Endodermal cell (in vitro differentiated cells): ENCODE measurements around the gene TINAGL1. TPM values are rescaled to one million over a fixed set of nuclear protein-coding genes. Genes with fewer than 3 reads are reported as not detected.

Experiments used
- DNase-seq: peaks from one replicate; pipeline ENCODE4 v3.0.0-alpha.2; 2017
- H3K27ac ChIP-seq: 2 replicates; pipeline ENCODE4 v1.5.1; 2013; ENCODE audit warnings: mild to moderate bottlenecking, low read depth, low read length, moderate library complexity
- H3K27me3 ChIP-seq: 2 replicates; pipeline ENCODE4 v1.6.1; 2013; ENCODE audit warnings: mild to moderate bottlenecking, low read length, moderate library complexity; ENCODE audit not compliant: insufficient read depth, control insufficient read depth, poor library complexity, severe bottlenecking
- H3K36me3 ChIP-seq: 2 replicates; pipeline ENCODE4 v1.7.0; 2013; ENCODE audit warnings: mild to moderate bottlenecking, low read length, moderate library complexity; ENCODE audit not compliant: control insufficient read depth, insufficient read depth
- H3K4me1 ChIP-seq: one replicate; pipeline ENCODE4 v1.7.0; 2013; ENCODE audit warnings: low read length; ENCODE audit not compliant: control insufficient read depth, insufficient read depth
- H3K4me3 ChIP-seq: 2 replicates; pipeline ENCODE4 v1.5.1; 2013; ENCODE audit warnings: mild to moderate bottlenecking, low read length, moderate library complexity
- H3K9ac ChIP-seq: 2 replicates; pipeline ENCODE4 v1.6.1; 2013; ENCODE audit warnings: mild to moderate bottlenecking, low read length, moderate library complexity; ENCODE audit not compliant: poor library complexity, severe bottlenecking; ENCODE audit errors: extremely low read depth
- H3K9me3 ChIP-seq: 2 replicates; pipeline ENCODE4 v1.6.1; 2013; ENCODE audit warnings: mild to moderate bottlenecking, low read length, moderate library complexity; ENCODE audit not compliant: control insufficient read depth
- H3K27ac Mint-ChIP-seq: 2 replicates; pipeline ENCODE4 v1.8.0; 2020; ENCODE audit warnings: mixed read lengths
- H3K27me3 Mint-ChIP-seq: 2 replicates; pipeline ENCODE4 v1.8.0; 2021; ENCODE audit warnings: mild to moderate bottlenecking, mixed read lengths; ENCODE audit not compliant: insufficient read depth
- H3K36me3 Mint-ChIP-seq: 2 replicates; pipeline ENCODE4 v1.8.0; 2020; ENCODE audit warnings: low read depth, mixed read lengths
- H3K4me1 Mint-ChIP-seq: 2 replicates; pipeline ENCODE4 v1.8.0; 2020; ENCODE audit warnings: mixed read lengths
- H3K4me3 Mint-ChIP-seq: 2 replicates; pipeline ENCODE4 v1.8.0; 2020; ENCODE audit warnings: mild to moderate bottlenecking, moderate library complexity, mixed read lengths
- H3K9me3 Mint-ChIP-seq: 2 replicates; pipeline ENCODE4 v1.8.0; 2020; ENCODE audit warnings: mild to moderate bottlenecking, mixed read lengths
- CTCF ChIP-seq: fragments of 200-600 bp; sonication (generic); conservative IDR thresholded peaks from 2 replicates; pipeline ENCODE4 v1.5.0; 2021; ENCODE audit warnings: antibody characterized with exemption, mild to moderate bottlenecking
- whole genome bisulfite sequencing, 2 experiments: methylation state at CpG; one replicate each; pipeline versions ENCODE4 v1.1.5 to v1.1.7; 2013; ENCODE audit warnings: missing lambda C conversion rate in 2 of 2, mixed read lengths in 1 of 2; ENCODE audit not compliant: insufficient coverage in 1 of 2, insufficient read length in 1 of 2; 5-methylcytosine and 5-hydroxymethylcytosine counted together
- total RNA-seq, 2 donors: library from RNA; stranded (reverse); fragmentation: NEBNext Ultra II Directional in 1 of 2; extraction: Animal tissue kit (Norgen Biotek cat#: 25700) in 1 of 2; gene quantifications; 2 replicates in 1 of 2; 3 replicates in 1 of 2; pipeline ENCODE4 v1.2.1, GENCODE V29; 2021

Gene TINAGL1
- total RNA-seq, 2 donors from 2014 or later, result 3.0 to 3.4 TPM

DNA sequence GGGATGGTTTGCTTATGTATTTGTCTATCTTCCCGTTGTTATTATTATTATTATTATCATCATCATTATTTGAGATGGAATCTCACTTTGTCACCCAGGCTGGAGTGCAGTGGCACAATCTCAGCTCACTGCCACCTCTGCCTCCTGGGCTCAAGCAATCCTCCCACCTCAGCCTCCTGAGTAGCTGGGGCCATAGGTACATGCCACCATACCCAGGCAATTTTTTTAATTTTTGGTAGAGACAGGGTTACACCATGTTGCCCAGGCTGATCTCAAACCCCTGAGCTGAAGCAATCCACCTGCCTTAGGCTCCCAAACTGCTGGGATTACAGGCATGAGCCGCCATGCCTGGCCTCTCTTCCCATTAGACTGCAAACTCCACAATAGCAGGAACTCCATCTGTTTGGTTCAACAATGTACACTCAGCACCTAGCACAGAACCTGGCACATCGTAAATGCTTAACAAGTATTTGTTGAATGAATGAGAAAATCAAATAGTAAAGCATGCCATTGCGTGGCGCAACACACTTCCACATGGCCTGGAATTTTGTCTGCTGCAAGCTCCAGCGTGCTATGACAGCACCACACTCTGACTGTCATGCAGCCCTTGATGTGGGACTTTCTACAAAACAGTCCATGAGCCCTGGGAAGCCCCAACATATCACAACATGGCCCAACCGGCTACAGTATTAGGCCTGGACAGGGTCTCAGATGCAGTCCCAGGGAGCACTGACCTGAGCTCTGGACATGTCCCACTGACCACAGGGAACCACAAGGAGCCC lies 3.8 kb upstream of the TINAGL1 start:
- no peak overlapping the region for H3K27ac ChIP-seq
- H3K4me3 ChIP-seq, result no peak overlapping the region
- 92 to 95% methylated on average over 5 to 6 of the region's 7 CpGs for WGBS, 2 experiments
- no peaks in the 10 kb centered on the region for H3K9me3 ChIP-seq
- peaks cover 29% of the 10 kb centered on the region for H3K4me1 Mint-ChIP-seq
- no peak overlapping the region for H3K27ac Mint-ChIP-seq
- H3K4me3 Mint-ChIP-seq, result no peak overlapping the region
- H3K27me3 Mint-ChIP-seq, result peaks cover 3% of the 10 kb centered on the region
- no peaks in the 10 kb centered on the region for H3K36me3 Mint-ChIP-seq
- H3K4me1 ChIP-seq, result peaks cover 17% of the 10 kb centered on the region
- H3K9me3 Mint-ChIP-seq, result no peaks in the 10 kb centered on the region
- TF ChIP-seq CTCF, result no peak
- no peaks in the 10 kb centered on the region for H3K36me3 ChIP-seq
- no peak overlapping the region for H3K9ac ChIP-seq
- no peaks in the 10 kb centered on the region for H3K27me3 ChIP-seq
- no peak for DNase-seq

GRCh38 chr1:31573261-31573660 lies 3.1 kb upstream of the TINAGL1 start:
- H3K4me1 Mint-ChIP-seq, result peaks cover 29% of the 10 kb centered on the region
- H3K27ac Mint-ChIP-seq, result no peak overlapping the region
- H3K9ac ChIP-seq, result no peak overlapping the region
- H3K9me3 Mint-ChIP-seq, result no peaks in the 10 kb centered on the region
- TF ChIP-seq CTCF, result no peak
- no peak overlapping the region for H3K4me3 ChIP-seq
- H3K27me3 ChIP-seq, result no peaks in the 10 kb centered on the region
- H3K4me3 Mint-ChIP-seq, result no peak overlapping the region
- H3K36me3 ChIP-seq, result no peaks in the 10 kb centered on the region
- 90 to 94% methylated on average over 4 to 8 of the region's 8 CpGs for WGBS, 2 experiments
- H3K9me3 ChIP-seq, result no peaks in the 10 kb centered on the region
- peak; percentile 36 for DNase-seq
- peaks cover 6% of the 10 kb centered on the region for H3K27me3 Mint-ChIP-seq
- no peak overlapping the region for H3K27ac ChIP-seq
- H3K36me3 Mint-ChIP-seq, result no peaks in the 10 kb centered on the region
- peaks cover 17% of the 10 kb centered on the region for H3K4me1 ChIP-seq

- H3K27ac ChIP-seq, result no peak overlapping the region
- Mint-ChIP-seq H3K36me3 (no peaks in the 10 kb centered on the region), H3K9me3 (no peaks in the 10 kb centered on the region), H3K4me3 (no peak overlapping the region), H3K27ac (no peak overlapping the region), H3K27me3 (peaks cover 6% of the 10 kb centered on the region), H3K4me1 (peaks cover 32% of the 10 kb centered on the region)
- no peaks in the 10 kb centered on the region for H3K27me3 ChIP-seq
- peaks cover 16% of the 10 kb centered on the region for H3K4me1 ChIP-seq
- no peak for TF ChIP-seq CTCF
- H3K9ac ChIP-seq, result no peak overlapping the region
- DNase-seq, result no peak
- no peaks in the 10 kb centered on the region for H3K36me3 ChIP-seq
- H3K4me3 ChIP-seq, result no peak overlapping the region
- no peaks in the 10 kb centered on the region for H3K9me3 ChIP-seq
- WGBS, 2 experiments, result 79 to 83% methylated on average over 5 to 10 of the region's 10 CpGs
These were observed 1.5 kb upstream of the TINAGL1 start for GRCh38 chr1:31574749-31575368.
